ENCODE measurements around the gene ASMTL.

DNA sequence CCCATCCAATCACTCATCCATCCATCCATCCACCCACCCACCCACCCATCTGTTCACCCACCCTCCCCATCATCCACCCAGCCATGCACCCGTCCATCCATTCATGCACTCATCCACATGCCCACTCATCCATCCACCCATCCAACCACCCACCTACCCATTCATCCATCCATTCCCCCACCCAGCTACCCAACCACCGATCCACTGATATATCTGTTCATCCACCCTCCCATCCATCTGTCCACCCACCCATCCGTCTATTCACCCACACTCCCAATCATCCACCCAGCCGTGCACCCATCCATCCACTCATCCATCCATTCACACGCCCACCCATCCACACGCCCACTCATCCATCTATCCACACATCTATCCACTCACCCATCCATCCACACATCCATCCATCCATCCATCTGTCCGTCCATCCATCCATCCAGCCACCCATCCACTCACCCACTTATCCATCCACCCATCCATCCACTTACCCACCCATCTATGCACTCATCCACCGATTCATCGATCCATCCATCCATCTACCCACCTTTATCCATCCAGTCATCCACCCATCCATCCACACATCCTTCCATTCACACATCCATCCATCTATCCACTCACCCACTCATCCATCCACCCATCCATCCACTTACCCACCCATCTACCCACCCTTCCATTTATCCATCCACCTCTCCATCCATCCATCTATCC lies 28.4 kb downstream of the ASMTL start:
- TF ChIP-seq, protein P1, sequence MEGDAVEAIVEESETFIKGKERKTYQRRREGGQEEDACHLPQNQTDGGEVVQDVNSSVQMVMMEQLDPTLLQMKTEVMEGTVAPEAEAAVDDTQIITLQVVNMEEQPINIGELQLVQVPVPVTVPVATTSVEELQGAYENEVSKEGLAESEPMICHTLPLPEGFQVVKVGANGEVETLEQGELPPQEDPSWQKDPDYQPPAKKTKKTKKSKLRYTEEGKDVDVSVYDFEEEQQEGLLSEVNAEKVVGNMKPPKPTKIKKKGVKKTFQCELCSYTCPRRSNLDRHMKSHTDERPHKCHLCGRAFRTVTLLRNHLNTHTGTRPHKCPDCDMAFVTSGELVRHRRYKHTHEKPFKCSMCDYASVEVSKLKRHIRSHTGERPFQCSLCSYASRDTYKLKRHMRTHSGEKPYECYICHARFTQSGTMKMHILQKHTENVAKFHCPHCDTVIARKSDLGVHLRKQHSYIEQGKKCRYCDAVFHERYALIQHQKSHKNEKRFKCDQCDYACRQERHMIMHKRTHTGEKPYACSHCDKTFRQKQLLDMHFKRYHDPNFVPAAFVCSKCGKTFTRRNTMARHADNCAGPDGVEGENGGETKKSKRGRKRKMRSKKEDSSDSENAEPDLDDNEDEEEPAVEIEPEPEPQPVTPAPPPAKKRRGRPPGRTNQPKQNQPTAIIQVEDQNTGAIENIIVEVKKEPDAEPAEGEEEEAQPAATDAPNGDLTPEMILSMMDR (optimal IDR thresholded peaks at IDR 0.05 in 1 of 3, IDR thresholded peaks at IDR 0.05 in 1 of 3, conservative IDR thresholded peaks at IDR 0.05 in 1 of 3; ENCODE audit: extremely low read depth in 1 of 3, insufficient read depth in 2 of 3, low read length in 3 of 3), result no peak
- TF ChIP-seq EZH2 (IDR thresholded peaks at IDR 0.05; ENCODE audit: low read length), result no peak
